NCI-H345 treated with DMSO at 0.1 percent for 48 hours (cell line): Measurements from ENCODE around the gene HAO1.
"Not testable (repeated sequence)": the region's sequence is repeated elsewhere in the genome, so short reads cannot be mapped to it uniquely, and the experiment has no call there.

Experiments
- DNase-seq: peaks from one replicate; lab custom pipeline; 2025; ENCODE audit not compliant: unreplicated experiment; lab: John Stamatoyannopoulos, UW

Gene HAO1

GRCh38 chr20:7940341-7940740 is at the start of gene HAO1:
Gene HAO1, minus strand, starts transcription at chr20:7940458. Its CDS starts 36 bp downstream, at chr20:7940422.
- DNase-seq = no peak

DNA sequence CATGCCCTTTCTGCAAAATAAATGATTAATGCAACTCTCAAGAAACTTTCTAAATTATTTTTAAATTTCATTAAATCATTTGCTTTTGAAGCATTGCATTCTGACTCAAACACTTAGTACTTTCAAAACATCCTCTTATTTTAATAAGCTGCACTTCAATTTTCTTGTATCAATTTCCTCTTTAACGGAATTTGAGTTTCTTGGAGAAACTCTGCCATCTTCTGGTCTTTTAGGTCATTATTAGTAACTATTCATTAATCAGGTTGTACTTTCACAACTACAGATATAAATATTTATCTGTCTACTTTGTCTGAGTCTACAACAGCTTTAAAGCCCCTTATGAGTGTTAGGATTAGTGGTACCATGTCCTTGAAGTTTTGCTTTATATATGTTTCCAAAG is 49.1 kb upstream of the HAO1 start:
- no peak for DNase-seq

GRCh38 chr20:7985916-7986315 is 45.7 kb upstream of the HAO1 start:
- DNase-seq = no peak

GRCh38 chr20:7984192-7984591 is 43.9 kb upstream of the HAO1 start:
- no peak for DNase-seq

- no peak for DNase-seq
Measured at GRCh38 chr20:7981374-7981773, 41.1 kb upstream of the HAO1 start.

GRCh38 chr20:7980332-7981046 is 40.2 kb upstream of the HAO1 start:
- no peak for DNase-seq

- DNase-seq = no peak
Measured at GRCh38 chr20:7977709-7978108, 37.5 kb upstream of the HAO1 start.

DNA sequence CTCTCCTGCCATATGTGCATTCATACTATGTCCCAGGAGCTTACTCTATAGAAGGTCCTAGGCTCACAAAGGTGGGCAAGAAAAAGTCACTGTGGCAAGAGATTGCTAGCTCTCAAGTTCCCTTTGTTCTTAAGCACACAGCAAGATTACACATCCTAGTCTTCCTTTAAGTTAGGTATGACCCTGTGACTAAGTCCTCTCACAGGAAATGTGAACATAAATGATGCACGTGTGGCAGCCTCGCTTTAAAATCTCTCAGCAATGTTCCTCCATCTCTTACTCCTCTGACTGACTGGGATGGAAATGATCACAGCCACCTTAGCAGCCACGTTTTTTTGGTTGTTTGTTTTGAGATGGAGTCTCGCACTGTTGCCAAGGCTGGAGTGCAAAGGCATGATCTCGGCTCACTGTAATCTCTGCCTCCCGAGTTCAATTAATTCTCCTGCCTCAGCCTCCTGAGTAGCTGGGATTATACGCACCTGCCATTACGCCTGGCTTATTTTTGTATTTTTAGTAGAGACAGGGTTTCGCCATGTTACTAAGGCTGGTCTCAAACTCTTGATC is 35.7 kb upstream of the HAO1 start:
- DNase-seq = no peak

GRCh38 chr20:7974785-7975435 is 34.7 kb upstream of the HAO1 start:
- DNase-seq = no peak

GRCh38 chr20:7971536-7972280 is 31.4 kb upstream of the HAO1 start:
- DNase-seq = no peak

DNA sequence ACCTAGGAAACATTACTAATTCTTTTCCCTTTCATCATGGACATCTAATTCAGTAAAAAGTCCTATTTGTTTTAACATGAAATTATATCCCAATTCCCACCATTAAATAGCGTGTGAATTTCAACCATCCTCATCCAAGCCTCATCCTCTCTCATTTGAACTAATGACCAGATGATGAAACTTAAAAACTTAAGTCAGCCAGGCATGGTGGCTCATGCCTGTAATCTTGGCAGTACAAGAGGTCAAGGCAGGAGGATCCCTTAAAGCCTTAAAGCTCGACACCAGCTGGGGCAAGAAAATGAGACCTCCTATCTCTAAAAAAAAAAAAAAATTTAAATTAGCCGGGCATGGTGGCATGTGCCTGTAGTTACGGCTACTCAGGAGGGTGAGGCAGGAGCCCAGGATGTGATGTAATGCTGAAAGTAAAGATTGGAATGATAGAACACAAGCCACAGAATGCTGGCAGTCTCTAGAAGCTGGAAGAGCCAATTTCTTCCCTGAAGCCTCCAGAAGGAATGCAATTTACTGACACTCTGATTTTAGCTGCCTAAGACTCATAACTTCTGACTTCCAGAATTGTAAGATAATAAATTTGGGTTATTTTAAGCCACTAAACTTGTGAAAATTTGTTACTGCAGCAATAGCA is 27.1 kb upstream of the HAO1 start:
- DNase-seq = no peak

DNA sequence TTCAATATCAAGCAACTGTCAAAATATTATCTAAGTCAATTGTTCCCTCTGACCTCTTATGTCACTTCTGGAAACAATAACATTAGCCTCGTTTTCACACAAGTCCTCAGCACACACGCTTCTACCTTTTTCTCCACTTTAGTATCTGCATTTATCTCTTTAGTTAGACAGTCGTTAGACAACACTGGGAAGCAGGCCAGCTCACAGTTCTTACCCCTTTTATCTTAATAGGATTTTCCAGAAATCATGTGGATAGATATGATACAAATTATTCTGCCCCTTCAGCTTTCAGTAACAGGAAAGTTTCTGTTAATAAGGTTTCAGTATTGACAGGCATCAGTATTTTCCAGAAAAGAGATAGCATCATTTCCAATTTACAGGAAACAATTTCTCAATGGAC is 25.9 kb upstream of the HAO1 start:
- no peak for DNase-seq

DNA sequence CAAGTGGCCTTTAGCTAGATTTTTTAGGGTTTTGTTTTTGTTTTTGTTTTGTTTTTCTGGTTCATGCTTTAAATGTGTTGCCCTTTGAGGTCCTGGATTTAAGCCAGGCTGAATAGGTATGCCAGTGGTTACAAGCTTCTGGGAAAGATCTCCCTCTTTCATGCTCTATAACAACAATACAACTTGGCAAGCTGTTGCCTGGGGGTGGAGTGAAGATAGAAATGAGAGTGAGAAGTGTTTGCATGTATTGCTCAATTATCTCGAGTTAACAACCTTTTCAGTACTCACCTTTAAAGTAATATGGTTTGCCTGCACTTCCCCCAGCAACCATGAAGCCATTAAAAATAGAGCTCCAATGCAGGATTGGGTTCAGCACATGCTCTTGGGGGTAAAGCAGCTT is 19.2 kb upstream of the HAO1 start:
- peak; percentile 5 for DNase-seq

DNA sequence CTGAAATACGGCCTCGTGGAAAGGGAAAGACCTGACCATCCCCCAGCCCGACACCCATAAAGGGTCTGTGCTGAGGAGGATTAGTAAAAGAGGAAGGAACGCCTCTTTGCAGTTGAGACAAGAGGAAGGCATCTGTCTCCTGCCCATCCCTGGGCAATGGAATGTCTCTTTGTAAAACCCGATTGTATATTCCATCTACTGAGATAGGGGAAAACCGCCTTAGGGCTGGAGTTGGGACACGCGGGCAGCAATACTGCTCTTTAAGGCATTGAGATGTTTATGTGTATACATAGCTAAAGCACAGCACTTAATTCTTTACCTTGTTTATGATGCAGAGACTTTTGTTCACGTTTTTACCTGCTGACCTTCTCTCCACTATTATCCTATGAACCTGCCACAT is 16.3 kb upstream of the HAO1 start:
- not testable (repeated sequence) for DNase-seq

- DNase-seq = no peak
Measured at GRCh38 chr20:7950387-7950786, 10.1 kb upstream of the HAO1 start.

DNA sequence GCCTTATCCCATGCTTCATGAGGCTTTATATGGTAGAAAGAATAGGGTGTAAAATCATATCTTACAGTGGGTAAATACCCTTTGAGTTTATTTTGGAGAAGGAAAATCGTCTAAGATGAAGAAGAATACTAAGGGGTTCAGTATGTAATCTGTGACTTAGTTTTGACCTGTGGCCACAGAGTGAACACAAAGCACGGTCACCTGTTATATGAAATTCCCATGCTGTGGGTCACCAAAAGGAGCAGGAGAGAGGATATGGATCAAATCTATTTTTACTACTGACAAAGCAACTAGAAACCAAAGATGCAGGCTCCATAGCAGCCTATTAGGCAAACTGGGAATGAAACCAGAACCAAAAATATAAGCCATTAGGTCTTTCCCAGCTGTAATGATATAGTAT is 3.6 kb upstream of the HAO1 start:
- DNase-seq = no peak

DNA sequence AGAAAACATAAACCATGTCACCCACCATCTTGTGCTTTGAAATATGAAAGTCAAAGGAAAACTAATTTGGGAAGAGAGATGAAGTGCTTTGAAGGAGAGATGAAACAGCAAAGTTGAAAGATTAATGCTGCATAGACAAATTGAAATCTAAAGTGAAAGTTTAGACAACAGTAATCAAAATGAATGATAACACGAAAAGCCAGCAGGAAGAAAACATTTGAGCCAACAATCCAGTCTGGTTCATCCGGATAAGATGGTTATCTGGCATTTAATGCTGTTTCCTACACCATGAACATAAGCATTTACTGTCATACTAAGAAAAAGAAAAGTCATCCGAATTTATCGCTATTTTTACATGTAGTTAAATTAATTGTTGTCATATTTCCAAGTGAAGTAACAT is 595 bp downstream of the HAO1 start:
- DNase-seq = no peak

DNA sequence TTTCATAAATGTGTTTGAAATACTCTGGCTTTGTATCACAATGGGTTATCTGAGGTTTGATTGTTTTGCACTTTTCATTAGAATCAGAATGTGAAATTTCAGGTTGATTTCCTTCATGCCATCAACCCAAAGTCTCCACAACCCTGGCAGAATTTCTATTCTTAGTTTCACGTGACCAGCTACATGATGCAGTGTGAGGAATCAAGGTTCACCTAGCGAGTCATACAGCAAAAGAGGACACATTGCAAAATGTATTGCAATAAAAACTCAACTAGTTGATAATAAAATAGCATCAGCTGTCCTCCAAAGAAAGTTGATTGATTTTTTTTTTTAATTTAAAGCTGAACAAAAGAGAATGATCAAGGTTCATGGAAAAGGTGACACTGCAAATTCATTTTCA is 2.2 kb downstream of the HAO1 start:
- DNase-seq = no peak

DNA sequence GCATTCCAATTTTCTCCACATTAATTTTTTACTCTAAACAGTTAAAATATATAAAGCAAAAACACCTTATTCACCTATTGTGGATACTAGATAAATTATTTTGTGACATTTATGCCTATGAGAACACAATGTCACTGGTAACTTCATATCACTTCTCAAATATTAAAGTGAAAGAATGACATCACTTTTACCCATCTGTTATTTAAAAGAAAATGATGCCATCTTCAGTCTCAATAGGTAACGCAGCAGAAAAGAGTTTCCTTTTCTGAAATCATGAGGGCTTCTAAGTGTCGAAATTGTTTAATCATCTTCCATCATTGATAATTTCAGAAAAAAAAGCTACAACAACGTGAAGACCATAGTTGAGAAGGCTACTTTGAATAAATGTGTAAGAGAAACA is 2.9 kb downstream of the HAO1 start:
- DNase-seq = no peak

GRCh38 chr20:7935027-7935551 is 5.2 kb downstream of the HAO1 start:
- no peak for DNase-seq

DNA sequence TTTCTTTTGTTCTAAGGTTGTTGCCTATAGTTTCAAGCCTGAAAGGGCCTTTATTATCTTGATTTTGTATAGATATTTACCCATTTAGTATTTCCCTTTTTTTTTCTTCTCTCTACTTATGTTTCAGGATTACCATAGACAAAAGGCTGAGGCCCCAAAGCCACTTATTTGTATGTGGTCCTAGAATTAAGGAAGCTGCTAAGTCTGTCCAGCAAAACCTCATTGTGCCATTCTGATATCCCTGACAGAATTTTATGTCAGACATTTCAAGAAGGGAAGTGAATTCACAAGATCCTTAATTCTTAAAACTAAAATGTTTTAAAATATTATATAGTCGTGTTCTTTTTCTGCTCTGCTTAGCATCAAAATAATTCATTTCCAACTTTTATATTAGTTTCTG is 6.9 kb downstream of the HAO1 start:
- no peak for DNase-seq
